HEK293T (cell line): ENCODE data around the gene CFAP210.

Source experiments
- CTCF ChIA-PET: fragments of 350-600 bp; formaldehyde crosslinking; extraction: SDS; loops from one replicate; lab custom pipeline; 2021; ENCODE audit warnings: antibody characterized with exemption, inconsistent platforms; lab: Yijun Ruan, JAX
- POLR2A ChIA-PET: fragments of 350-600 bp; formaldehyde crosslinking; extraction: SDS; loops from one replicate; lab custom pipeline; 2020; ENCODE audit warnings: antibody characterized with exemption, inconsistent platforms; lab: Yijun Ruan, JAX
- DNase-seq: peaks from one replicate; pipeline ENCODE4 v3.0.0; 2012; ENCODE audit warnings: mixed read lengths; ENCODE audit errors: extremely low spot score
- ARNT ChIP-seq: fragments of 450-650 bp; IDR thresholded peaks from 2 replicates; pipeline ENCODE4 v1.6.1; 2017; ENCODE audit warnings: mild to moderate bottlenecking
- BHLHE40 ChIP-seq: fragments of 450-650 bp; IDR thresholded peaks from 2 replicates; pipeline ENCODE4 v1.6.1; 2016; ENCODE audit warnings: mild to moderate bottlenecking, moderate library complexity, borderline replicate concordance
- CTBP1 ChIP-seq: fragments of 450-650 bp; IDR thresholded peaks from 2 replicates; pipeline ENCODE4 v1.6.1; 2016; ENCODE audit warnings: borderline replicate concordance
- ELF4 ChIP-seq: fragments of 450-650 bp; IDR thresholded peaks from 2 replicates; pipeline ENCODE4 v1.6.1; 2017; ENCODE audit warnings: antibody characterized with exemption
- FOXA1 ChIP-seq: fragments of 450-650 bp; IDR thresholded peaks from 2 replicates; pipeline ENCODE4 v1.6.1; 2016; ENCODE audit warnings: mild to moderate bottlenecking
- FOXK2 ChIP-seq: fragments of 450-650 bp; IDR thresholded peaks from 2 replicates; pipeline ENCODE4 v1.6.1; 2016; ENCODE audit warnings: mild to moderate bottlenecking
- FOXM1 ChIP-seq: fragments of 450-650 bp; IDR thresholded peaks from 2 replicates; pipeline ENCODE4 v1.6.1; 2017; ENCODE audit warnings: mild to moderate bottlenecking, borderline replicate concordance
- HDGF ChIP-seq: fragments of 450-650 bp; IDR thresholded peaks from 2 replicates; pipeline ENCODE4 v1.6.1; 2017; ENCODE audit warnings: antibody characterized with exemption, borderline replicate concordance
- L3MBTL2 ChIP-seq: fragments of 450-650 bp; conservative IDR thresholded peaks from 2 replicates; pipeline ENCODE4 v1.6.1; 2016; ENCODE audit warnings: mild to moderate bottlenecking
- LEF1 ChIP-seq: fragments of 450-650 bp; IDR thresholded peaks from 2 replicates; pipeline ENCODE4 v1.6.1; 2017; ENCODE audit warnings: mild to moderate bottlenecking, borderline replicate concordance
- NFRKB ChIP-seq: fragments of 450-650 bp; IDR thresholded peaks from 2 replicates; pipeline ENCODE4 v1.6.1; 2016; ENCODE audit warnings: mild to moderate bottlenecking, moderate library complexity
- SP1 ChIP-seq: fragments of 450-650 bp; IDR thresholded peaks from 2 replicates; pipeline ENCODE4 v1.6.1; 2017
- SUZ12 ChIP-seq: fragments of 450-650 bp; IDR thresholded peaks from 2 replicates; pipeline ENCODE4 v1.6.1; 2016; ENCODE audit warnings: mild to moderate bottlenecking
- TARDBP ChIP-seq: fragments of 450-650 bp; IDR thresholded peaks from 2 replicates; pipeline ENCODE4 v1.6.1; 2016
- ZNF384 ChIP-seq: fragments of 450-650 bp; IDR thresholded peaks from 2 replicates; pipeline ENCODE4 v1.6.1; 2016
- TF ChIP-seq, protein P1 (sequence below): fragments of 450-650 bp; IDR thresholded peaks from 2 replicates; pipeline ENCODE4 v1.6.1; 2016

CFAP210 gene, protein sequence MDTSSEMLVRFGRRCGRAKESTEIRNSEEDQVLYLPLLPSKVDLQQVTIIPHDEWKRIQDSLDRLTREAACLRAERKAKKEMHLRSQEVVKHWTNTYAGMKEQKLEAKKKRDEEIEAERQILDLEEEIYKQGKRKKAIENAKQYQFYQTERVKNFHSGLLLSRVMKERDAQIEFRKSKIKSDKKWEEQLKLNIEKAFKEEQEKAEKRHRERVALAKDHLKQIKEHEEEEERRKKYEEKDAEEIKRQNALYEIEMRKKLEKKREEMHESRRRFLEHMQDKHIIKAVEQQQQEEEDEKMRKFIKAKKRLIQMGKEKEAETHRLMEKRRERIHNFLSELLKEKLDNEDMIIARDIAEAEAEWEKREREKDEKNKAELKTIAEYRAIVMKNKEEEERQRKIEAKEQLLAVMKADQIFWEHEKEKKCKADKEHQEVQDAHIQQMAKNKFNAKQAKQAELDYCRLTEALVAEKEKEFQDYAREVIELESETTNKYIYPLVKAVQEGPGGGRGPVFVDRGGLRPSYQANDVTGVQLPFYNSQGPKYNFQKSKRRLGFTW

DNA sequence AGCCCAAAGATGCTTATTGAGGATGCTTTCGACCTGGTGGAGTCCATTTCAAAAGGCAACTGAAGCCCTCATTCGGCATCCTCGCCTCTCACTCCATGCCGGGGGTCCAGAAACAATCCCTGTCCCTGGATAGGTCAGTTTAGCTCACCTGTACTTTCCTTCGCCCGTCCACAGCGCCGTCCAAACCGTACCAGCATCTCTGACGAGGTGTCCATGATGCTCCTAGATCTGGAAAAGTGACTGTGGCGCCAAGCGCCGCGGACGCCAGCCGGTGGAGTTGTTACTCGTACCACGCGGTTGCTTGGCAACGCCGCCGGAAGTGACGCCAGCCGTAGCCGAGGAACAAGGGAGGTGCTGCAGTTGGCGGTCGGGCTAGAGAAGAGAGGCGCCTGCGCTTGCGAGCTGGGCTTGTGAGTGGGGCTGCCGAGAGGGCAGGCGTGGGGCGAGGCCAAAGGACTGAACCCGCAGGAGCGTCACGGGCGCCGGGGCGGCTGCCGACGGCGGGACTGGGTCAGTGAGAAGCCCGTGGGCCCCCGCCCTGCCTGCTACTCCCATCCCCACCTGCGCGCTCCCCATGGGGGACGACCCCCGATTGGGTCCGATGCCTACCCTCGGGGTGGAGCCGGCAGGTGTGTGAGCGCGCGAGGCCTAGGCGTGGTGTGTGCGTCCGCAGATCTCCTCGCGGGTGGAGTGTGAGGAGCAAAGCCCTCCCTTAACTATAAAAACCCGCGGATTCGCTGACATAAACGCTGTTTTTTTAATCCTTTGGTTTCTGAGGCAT, at the start of gene CFAP210, which contains the start of gene PHOSPHO2:
CFAP210 (minus strand) TSS at position 293 of the 781 bp plus-strand sequence; CDS start at position 215, 78 bp downstream.
PHOSPHO2 (plus strand) TSS at position 357 of the 781 bp plus-strand sequence. CDS start 6,503 bp downstream, outside the sequence.
- peak; percentile 97 for DNase-seq
- no peak for TF ChIP-seq NFRKB
- TF ChIP-seq, protein P1, sequence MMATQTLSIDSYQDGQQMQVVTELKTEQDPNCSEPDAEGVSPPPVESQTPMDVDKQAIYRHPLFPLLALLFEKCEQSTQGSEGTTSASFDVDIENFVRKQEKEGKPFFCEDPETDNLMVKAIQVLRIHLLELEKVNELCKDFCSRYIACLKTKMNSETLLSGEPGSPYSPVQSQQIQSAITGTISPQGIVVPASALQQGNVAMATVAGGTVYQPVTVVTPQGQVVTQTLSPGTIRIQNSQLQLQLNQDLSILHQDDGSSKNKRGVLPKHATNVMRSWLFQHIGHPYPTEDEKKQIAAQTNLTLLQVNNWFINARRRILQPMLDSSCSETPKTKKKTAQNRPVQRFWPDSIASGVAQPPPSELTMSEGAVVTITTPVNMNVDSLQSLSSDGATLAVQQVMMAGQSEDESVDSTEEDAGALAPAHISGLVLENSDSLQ, result no peak
- no peak for TF ChIP-seq SP1
- TF ChIP-seq ELF4, result 0 out of 2 replicates have a peak, but pooled peaks have one; percentile 32
- no peak for TF ChIP-seq BHLHE40
- peak; percentile 83 for TF ChIP-seq L3MBTL2
- no peak for TF ChIP-seq FOXM1
- TF ChIP-seq ZNF384, result no peak
- TF ChIP-seq FOXK2, result no peak
- no peak for TF ChIP-seq FOXA1
- TF ChIP-seq SUZ12, result no peak
- no peak for TF ChIP-seq CTBP1
- peak; percentile 69 for TF ChIP-seq TARDBP
- TF ChIP-seq HDGF, result no peak
- no peak for TF ChIP-seq ARNT
- POLR2A ChIA-PET, result interaction anchor here (0.6 to 1.4 kb wide), 5 partner anchors 9 to 122 kb away, joined by 3 to 4 read pairs (median 3); partner anchors contain the start of gene KLHL23
- CTCF ChIA-PET, result no interaction called here

DNA sequence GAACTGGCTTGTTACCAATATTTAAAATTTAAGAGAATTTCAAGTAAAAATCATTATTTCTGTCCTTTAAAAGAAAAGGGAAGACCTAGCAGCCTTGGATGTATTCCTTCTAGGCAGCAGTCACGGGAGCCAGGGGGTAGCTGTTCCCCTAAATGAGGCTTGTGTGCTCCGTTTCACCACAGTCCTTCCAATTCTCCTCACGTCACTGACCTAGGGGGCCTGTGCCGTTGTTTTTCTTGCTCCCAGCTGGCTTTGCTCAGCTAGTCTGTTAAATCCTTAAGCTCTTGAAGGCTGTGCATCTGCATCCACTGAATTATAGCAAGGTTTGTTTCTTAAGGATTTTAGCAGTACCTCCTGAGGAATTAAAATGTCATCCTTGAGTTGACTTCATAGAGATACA, 49.3 kb upstream of the CFAP210 start:
- TF ChIP-seq NFRKB (no peak), ELF4 (no peak), TARDBP (no peak), ARNT (no peak), FOXM1 (no peak), SUZ12 (no peak), ZNF384 (no peak), FOXA1 (no peak)
- TF ChIP-seq, protein P1, result no peak
- CTCF ChIA-PET, result no interaction called here
- POLR2A ChIA-PET, result no interaction called here
- no peak for DNase-seq

DNA sequence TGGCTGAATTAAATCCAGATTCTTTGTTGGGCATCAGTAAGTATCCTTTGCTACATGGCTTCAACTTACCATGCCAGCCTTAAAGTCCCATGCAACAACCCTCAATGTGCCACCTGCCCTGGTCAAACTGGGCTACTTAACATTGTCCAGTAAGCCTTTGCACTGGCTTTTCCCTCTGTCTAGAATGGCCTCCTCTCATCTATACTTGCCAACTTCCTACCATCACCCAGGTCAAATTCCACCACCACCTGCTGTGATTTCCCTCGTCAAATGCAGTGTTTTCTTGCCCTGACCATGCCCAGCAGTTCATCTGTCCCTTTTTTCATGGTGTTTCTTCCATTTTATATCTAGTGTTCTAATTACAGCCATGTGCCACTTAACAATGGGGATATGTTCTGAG, 45.1 kb upstream of the CFAP210 start:
- ChIA-PET CTCF (no interaction called here), POLR2A (no interaction called here)
- DNase-seq, result no peak
- TF ChIP-seq FOXA1, result no peak
- no peak for TF ChIP-seq TARDBP
- no peak for TF ChIP-seq SP1
- TF ChIP-seq ARNT, result no peak
- no peak for TF ChIP-seq NFRKB
- TF ChIP-seq, protein P1, result no peak
- TF ChIP-seq FOXM1, result no peak
- TF ChIP-seq ELF4, result no peak
- no peak for TF ChIP-seq HDGF
- TF ChIP-seq SUZ12, result no peak
- TF ChIP-seq BHLHE40, result no peak
- no peak for TF ChIP-seq L3MBTL2
- TF ChIP-seq ZNF384, result no peak

DNA sequence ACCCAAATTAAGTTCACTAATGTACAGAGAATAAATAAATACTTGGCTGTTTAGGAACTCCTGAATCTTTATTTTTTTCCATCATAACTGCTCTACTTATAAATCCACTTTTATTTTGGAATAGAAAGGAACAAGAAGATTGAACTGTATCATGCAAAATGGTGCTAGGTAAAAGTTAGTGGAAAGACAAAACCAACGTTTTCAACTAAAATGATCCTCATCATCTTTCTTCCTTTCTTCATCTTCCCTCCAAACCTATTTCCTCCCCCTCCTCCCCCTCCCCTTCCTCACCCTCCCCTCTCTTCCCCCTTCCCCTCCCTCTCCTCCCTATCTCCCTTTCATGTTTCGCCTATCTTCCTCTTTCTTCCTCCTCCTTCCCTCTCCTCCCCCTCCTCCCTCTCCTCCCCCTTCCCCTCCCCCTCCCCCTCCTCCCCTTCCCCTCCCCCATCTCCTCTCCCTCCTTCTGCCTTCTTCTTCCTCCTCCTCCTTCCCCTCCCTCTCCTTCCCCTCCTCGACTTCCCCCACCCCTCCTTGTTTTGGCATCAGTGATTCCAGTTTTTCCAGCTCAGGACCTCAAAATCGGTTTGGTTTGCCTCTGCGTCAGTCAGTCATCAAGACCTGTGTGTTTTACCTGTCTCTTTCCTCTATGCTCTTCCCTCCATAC, 44.5 kb upstream of the CFAP210 start:
- no peak for DNase-seq
- ChIA-PET CTCF (no interaction called here), POLR2A (no interaction called here)
- TF ChIP-seq SP1 (no peak), BHLHE40 (no peak), CTBP1 (no peak), LEF1 (no peak), FOXK2 (no peak), ELF4 (no peak), HDGF (no peak), SUZ12 (no peak), NFRKB (no peak), FOXA1 (no peak), ZNF384 (no peak), FOXM1 (no peak), TARDBP (no peak), ARNT (no peak), L3MBTL2 (no peak)
- TF ChIP-seq, protein P1, result no peak

DNA sequence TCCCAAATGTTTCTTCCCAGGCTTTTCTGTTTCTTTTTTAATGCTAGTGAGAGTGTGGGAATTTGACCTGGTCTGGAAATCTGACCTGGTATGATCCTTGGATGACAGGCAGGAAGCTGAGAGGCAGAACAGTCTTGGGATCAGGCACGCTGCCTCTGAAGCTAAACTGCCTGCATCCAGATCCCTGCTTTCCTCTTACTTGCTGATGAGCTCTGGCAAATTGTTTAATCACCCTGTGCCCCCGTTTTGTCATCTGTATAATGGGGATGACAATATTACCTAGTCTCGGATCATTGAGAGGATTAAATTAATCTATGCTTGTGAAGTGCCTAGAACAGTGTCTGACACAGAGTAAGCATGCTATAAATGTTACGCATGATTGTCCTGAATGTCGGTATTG, 42.7 kb upstream of the CFAP210 start:
- CTCF ChIA-PET, result no interaction called here
- DNase-seq, result no peak
- POLR2A ChIA-PET, result no interaction called here
- TF ChIP-seq NFRKB, result no peak
- no peak for TF ChIP-seq FOXM1
- TF ChIP-seq, protein P1, result no peak
- no peak for TF ChIP-seq HDGF
- TF ChIP-seq LEF1, result no peak
- no peak for TF ChIP-seq BHLHE40
- TF ChIP-seq L3MBTL2, result no peak
